ENCODE measurements around the gene GDF7. TPM values are rescaled to one million over a fixed set of nuclear protein-coding genes. Genes with fewer than 3 reads are reported as not detected.
A peak's percentile ranks its signal among the peaks of the same experiment; 100 is the strongest.

Gene GDF7
- total RNA-seq, 1 experiment from 2014 or later, result 0.04 TPM

DNA sequence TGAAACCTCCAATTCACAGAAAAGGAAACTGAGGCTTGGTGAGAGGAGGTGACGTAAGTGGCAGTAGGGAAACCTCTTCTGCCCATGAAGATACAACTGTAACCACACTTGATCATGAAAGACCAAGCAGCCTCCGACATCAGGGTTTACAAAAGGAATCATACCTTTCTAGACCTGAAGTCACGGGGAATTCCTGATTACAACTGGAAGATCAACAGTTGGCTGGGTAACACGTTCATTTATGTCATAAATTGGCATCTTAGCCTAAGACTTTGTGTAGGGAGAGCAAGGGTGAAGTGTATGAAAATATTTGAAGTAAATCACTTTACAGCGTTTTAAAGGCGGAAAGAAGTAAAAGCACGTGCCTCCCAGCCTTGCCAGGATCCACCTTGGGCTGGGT is 17.0 kb upstream of the GDF7 start:
- Histone ChIP-seq H2BK120ac (ENCODE audit: low read depth, low read length, poor library complexity, severe bottlenecking) (no peak overlapping the region), H3K79me1 (ENCODE audit: insufficient read depth, low read depth, low read length, poor library complexity, severe bottlenecking) (no peaks in the 10 kb centered on the region), H4K91ac (ENCODE audit: insufficient read length, low read depth, low read length) (no peak overlapping the region), H2AFZ (ENCODE audit: low read length) (no peak overlapping the region), H3T11ph (ENCODE audit: low read length) (no peak overlapping the region), H3K9ac (ENCODE audit: extremely low read depth, insufficient read length, low read length) (no peak overlapping the region), H3K27me3 (ENCODE audit: insufficient read depth, low read length) (no peaks in the 10 kb centered on the region), H3K23me2 (ENCODE audit: insufficient read length, low read depth, low read length, poor library complexity, severe bottlenecking) (peaks cover 5% of the 10 kb centered on the region), H2AK5ac (ENCODE audit: insufficient read length, low read length) (no peak overlapping the region), H4K20me1 (ENCODE audit: control insufficient read depth, insufficient read depth, insufficient read length) (no peaks in the 10 kb centered on the region), H3K18ac (ENCODE audit: insufficient read length, low read depth, low read length) (no peak overlapping the region), H4K5ac (ENCODE audit: insufficient read length, low read depth, low read length) (no peak overlapping the region), H2BK20ac (ENCODE audit: low read depth, low read length, poor library complexity, severe bottlenecking) (no peak overlapping the region), H3K4ac (ENCODE audit: low read depth, low read length) (no peak overlapping the region), H3K56ac (ENCODE audit: insufficient read length, low read depth, low read length) (no peak overlapping the region), H3K9me3 (ENCODE audit: control insufficient read depth, low read depth, low read length) (no peaks in the 10 kb centered on the region), H3K23ac (ENCODE audit: insufficient read length, low read depth, low read length) (no peak overlapping the region), H2BK12ac (ENCODE audit: insufficient read length, low read depth, low read length) (no peak overlapping the region), H3K27ac (ENCODE audit: insufficient read length, low read depth, low read length) (no peak overlapping the region), H3K79me2 (ENCODE audit: insufficient read depth, low read length) (no peaks in the 10 kb centered on the region), H2BK15ac (ENCODE audit: low read depth, low read length) (no peak overlapping the region), H3K4me1 (ENCODE audit: insufficient read depth, low read length) (no peaks in the 10 kb centered on the region; the same call in 1 of the 2 replicates), H4K8ac (replicated peaks; ENCODE audit: insufficient read length, low read depth, low read length) (no peak overlapping the region), H3K4me2 (ENCODE audit: insufficient read depth, insufficient read length, low read length) (peak overlapping the region; percentile 41), H3K14ac (ENCODE audit: insufficient read depth, low read length) (no peak overlapping the region), H2BK5ac (ENCODE audit: insufficient read length, low read length) (no peak overlapping the region)
- H3K27me3 Mint-ChIP-seq (ENCODE audit: low read depth), result peaks cover 28% of the 10 kb centered on the region
- peaks cover 0 to 2% (median 0%) of the 10 kb centered on the region in 3 experiments; a peak in 2 of 7 replicates for H3K36me3 Mint-ChIP-seq (ENCODE audit: insufficient read depth in 1 of 3, low read depth in 3 of 3)
- DNase-seq, result no peak
- peaks cover 26 to 28% of the 10 kb centered on the region in 2 experiments for H3K4me1 Mint-ChIP-seq
- no peaks in the 10 kb centered on the region for H3K9me3 Mint-ChIP-seq
- TF ChIP-seq, protein P1, sequence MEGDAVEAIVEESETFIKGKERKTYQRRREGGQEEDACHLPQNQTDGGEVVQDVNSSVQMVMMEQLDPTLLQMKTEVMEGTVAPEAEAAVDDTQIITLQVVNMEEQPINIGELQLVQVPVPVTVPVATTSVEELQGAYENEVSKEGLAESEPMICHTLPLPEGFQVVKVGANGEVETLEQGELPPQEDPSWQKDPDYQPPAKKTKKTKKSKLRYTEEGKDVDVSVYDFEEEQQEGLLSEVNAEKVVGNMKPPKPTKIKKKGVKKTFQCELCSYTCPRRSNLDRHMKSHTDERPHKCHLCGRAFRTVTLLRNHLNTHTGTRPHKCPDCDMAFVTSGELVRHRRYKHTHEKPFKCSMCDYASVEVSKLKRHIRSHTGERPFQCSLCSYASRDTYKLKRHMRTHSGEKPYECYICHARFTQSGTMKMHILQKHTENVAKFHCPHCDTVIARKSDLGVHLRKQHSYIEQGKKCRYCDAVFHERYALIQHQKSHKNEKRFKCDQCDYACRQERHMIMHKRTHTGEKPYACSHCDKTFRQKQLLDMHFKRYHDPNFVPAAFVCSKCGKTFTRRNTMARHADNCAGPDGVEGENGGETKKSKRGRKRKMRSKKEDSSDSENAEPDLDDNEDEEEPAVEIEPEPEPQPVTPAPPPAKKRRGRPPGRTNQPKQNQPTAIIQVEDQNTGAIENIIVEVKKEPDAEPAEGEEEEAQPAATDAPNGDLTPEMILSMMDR (conservative IDR thresholded peaks at IDR 0.05), result no peak
- H3K27ac Mint-ChIP-seq, result no peak overlapping the region
- H3K4me3 Mint-ChIP-seq, result peak overlapping the region; percentile 57 to 82
- no CpG with 5 or more reads among the region's 7 CpGs for WGBS (ENCODE audit: extremely low coverage, insufficient read length, low lambda C conversion rate)

Data from H9 (cell line).